ENCODE data around the gene NFKB1. TPM values are rescaled to one million over a fixed set of nuclear protein-coding genes. Genes with fewer than 3 reads are reported as not detected.
A peak's percentile ranks its signal among the peaks of the same experiment; 100 is the strongest.

NFKB1 gene
- total and polyA plus RNA-seq, 2 donors (not counting 1 experiment from before 2014, with no cell fraction given): 20.9 to 32.5 TPM

DNA sequence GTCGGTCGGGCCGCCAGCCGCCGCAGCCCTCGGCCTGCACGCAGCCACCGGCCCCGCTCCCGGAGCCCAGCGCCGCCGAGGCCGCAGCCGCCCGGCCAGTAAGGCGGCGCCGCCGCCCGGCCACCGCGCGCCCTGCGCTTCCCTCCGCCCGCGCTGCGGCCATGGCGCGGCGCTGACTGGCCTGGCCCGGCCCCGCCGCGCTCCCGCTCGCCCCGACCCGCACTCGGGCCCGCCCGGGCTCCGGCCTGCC, 213 bp downstream of the NFKB1 start:
- H3K4me1 ChIP-seq (ENCODE audit: control insufficient read depth, extremely low read depth, insufficient read depth, low read length): peaks cover 4% of the 10 kb centered on the region
- H3K27me3 ChIP-seq (ENCODE audit: control insufficient read depth, insufficient read depth, low read length): no peaks in the 10 kb centered on the region
- H3K4me2 ChIP-seq (ENCODE audit: extremely low read depth, insufficient read depth, low read length): no peak overlapping the region
- H3K9me3 ChIP-seq (ENCODE audit: control insufficient read depth, insufficient read depth, low read depth, low read length): no peaks in the 10 kb centered on the region
- no peaks in the 10 kb centered on the region for H3K36me3 ChIP-seq (ENCODE audit: control insufficient read depth, insufficient read depth, low read length)
- H3K4me3 ChIP-seq (replicated peaks in 1 of 4; ENCODE audit: control extremely low read depth in 1 of 4, insufficient read depth in 1 of 4, low read depth in 3 of 4, low read length in 4 of 4): peak overlapping the region; percentile 47 to 96 (median 78)
- H3K27ac ChIP-seq (ENCODE audit: insufficient read depth, low read length): peak overlapping the region; percentile 93
- TF ChIP-seq, protein P1, sequence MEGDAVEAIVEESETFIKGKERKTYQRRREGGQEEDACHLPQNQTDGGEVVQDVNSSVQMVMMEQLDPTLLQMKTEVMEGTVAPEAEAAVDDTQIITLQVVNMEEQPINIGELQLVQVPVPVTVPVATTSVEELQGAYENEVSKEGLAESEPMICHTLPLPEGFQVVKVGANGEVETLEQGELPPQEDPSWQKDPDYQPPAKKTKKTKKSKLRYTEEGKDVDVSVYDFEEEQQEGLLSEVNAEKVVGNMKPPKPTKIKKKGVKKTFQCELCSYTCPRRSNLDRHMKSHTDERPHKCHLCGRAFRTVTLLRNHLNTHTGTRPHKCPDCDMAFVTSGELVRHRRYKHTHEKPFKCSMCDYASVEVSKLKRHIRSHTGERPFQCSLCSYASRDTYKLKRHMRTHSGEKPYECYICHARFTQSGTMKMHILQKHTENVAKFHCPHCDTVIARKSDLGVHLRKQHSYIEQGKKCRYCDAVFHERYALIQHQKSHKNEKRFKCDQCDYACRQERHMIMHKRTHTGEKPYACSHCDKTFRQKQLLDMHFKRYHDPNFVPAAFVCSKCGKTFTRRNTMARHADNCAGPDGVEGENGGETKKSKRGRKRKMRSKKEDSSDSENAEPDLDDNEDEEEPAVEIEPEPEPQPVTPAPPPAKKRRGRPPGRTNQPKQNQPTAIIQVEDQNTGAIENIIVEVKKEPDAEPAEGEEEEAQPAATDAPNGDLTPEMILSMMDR (conservative IDR thresholded peaks at IDR 0.05 in 1 of 2, IDR thresholded peaks at IDR 0.05 in 1 of 2; ENCODE audit: low read depth in 1 of 2, low read length in 2 of 2): no peak
- no peak for TF ChIP-seq EZH2 (IDR thresholded peaks at IDR 0.05; ENCODE audit: low read length, missing control alignments)
- peak overlapping the region; percentile 71 for H2AFZ ChIP-seq (ENCODE audit: low read length)
- H3K9ac ChIP-seq (ENCODE audit: insufficient read depth, low read length): peak overlapping the region; percentile 89
- DNase-seq (ENCODE audit: low read depth in 2 of 2): no peak
- peaks cover 26% of the 10 kb centered on the region for H3K79me2 ChIP-seq (ENCODE audit: control insufficient read depth, insufficient read depth, low read length)
- H4K20me1 ChIP-seq (ENCODE audit: control insufficient read depth, extremely low read depth, insufficient read depth, low read length): no peaks in the 10 kb centered on the region

DNA sequence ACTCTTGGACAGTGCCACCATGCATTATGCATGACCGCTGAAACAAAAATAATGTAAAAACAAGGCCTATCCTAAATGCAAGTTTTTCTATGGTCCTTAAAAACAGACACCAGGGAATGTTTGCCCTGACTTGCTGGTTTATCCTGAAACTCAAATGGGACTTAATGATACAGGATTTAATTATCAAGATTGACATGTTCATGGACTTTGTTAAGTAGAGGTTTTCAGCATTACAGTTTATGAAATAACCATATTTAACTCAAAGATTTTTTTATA, 1.3 kb downstream of the NFKB1 start:
- peaks cover 4% of the 10 kb centered on the region for H3K4me1 ChIP-seq (ENCODE audit: control insufficient read depth, extremely low read depth, insufficient read depth, low read length)
- H3K79me2 ChIP-seq (ENCODE audit: control insufficient read depth, insufficient read depth, low read length): peaks cover 30% of the 10 kb centered on the region
- H4K20me1 ChIP-seq (ENCODE audit: control insufficient read depth, extremely low read depth, insufficient read depth, low read length): no peaks in the 10 kb centered on the region
- H2AFZ ChIP-seq (ENCODE audit: low read length): no peak overlapping the region
- H3K4me3 ChIP-seq (replicated peaks in 1 of 4; ENCODE audit: control extremely low read depth in 1 of 4, insufficient read depth in 1 of 4, low read depth in 3 of 4, low read length in 4 of 4): peak overlapping the region; percentile 75 to 96 (median 78)
- TF ChIP-seq, protein P1 (conservative IDR thresholded peaks at IDR 0.05 in 1 of 2, IDR thresholded peaks at IDR 0.05 in 1 of 2; ENCODE audit: low read depth in 1 of 2, low read length in 2 of 2): no peak
- no peak for TF ChIP-seq EZH2 (IDR thresholded peaks at IDR 0.05; ENCODE audit: low read length, missing control alignments)
- no peaks in the 10 kb centered on the region for H3K27me3 ChIP-seq (ENCODE audit: control insufficient read depth, insufficient read depth, low read length)
- no peak overlapping the region for H3K9ac ChIP-seq (ENCODE audit: insufficient read depth, low read length)
- H3K36me3 ChIP-seq (ENCODE audit: control insufficient read depth, insufficient read depth, low read length): no peaks in the 10 kb centered on the region
- H3K27ac ChIP-seq (ENCODE audit: insufficient read depth, low read length): peak overlapping the region; percentile 93
- no peak for DNase-seq (ENCODE audit: low read depth in 2 of 2)
- peak overlapping the region; percentile 91 for H3K4me2 ChIP-seq (ENCODE audit: extremely low read depth, insufficient read depth, low read length)
- H3K9me3 ChIP-seq (ENCODE audit: control insufficient read depth, insufficient read depth, low read depth, low read length): no peaks in the 10 kb centered on the region

DNA sequence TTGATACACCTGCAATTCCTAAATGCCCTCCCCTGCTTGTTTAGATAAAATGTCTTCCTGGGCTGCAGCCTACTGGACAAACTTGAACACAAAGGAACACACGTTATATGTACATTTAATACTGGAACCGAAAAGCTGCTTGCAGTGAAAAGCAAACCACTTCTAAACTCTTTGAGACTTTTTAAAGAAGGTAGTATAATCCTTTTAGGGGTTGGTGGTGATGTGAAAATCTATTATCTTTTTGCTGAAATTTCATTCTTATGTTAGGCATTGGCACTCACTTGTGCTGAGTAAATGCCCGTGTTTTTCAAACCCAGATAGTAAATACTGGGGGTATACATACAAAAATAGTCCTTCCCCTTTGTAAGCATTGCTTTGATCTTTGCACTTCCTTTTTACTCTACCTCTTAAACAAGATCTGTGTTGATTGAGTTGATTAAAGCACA, 2.2 kb downstream of the NFKB1 start:
- H3K9ac ChIP-seq (ENCODE audit: insufficient read depth, low read length): no peak overlapping the region

More for the DNA sequence above, 2.2 kb downstream of the NFKB1 start:
- Histone ChIP-seq H3K79me2 (ENCODE audit: control insufficient read depth, insufficient read depth, low read length) (peaks cover 30% of the 10 kb centered on the region), H3K36me3 (ENCODE audit: control insufficient read depth, insufficient read depth, low read length) (no peaks in the 10 kb centered on the region), H2AFZ (ENCODE audit: low read length) (no peak overlapping the region), H3K27ac (ENCODE audit: insufficient read depth, low read length) (no peak overlapping the region), H3K9me3 (ENCODE audit: control insufficient read depth, insufficient read depth, low read depth, low read length) (no peaks in the 10 kb centered on the region), H3K4me1 (ENCODE audit: control insufficient read depth, extremely low read depth, insufficient read depth, low read length) (peaks cover 4% of the 10 kb centered on the region), H3K4me2 (ENCODE audit: extremely low read depth, insufficient read depth, low read length) (peak overlapping the region; percentile 91), H3K27me3 (ENCODE audit: control insufficient read depth, insufficient read depth, low read length) (no peaks in the 10 kb centered on the region), H3K4me3 (replicated peaks in 1 of 4; ENCODE audit: control extremely low read depth in 1 of 4, insufficient read depth in 1 of 4, low read depth in 3 of 4, low read length in 4 of 4) (peak overlapping the region in 3 of 4 experiments; percentile 75 to 96 (median 75)), H4K20me1 (ENCODE audit: control insufficient read depth, extremely low read depth, insufficient read depth, low read length) (no peaks in the 10 kb centered on the region)
- TF ChIP-seq EZH2 (IDR thresholded peaks at IDR 0.05; ENCODE audit: low read length, missing control alignments): no peak
- TF ChIP-seq, protein P1 (conservative IDR thresholded peaks at IDR 0.05 in 1 of 2, IDR thresholded peaks at IDR 0.05 in 1 of 2; ENCODE audit: low read depth in 1 of 2, low read length in 2 of 2): no peak
- no peak for DNase-seq (ENCODE audit: low read depth in 2 of 2)
